Psoas muscle (tissue), 8 donors: ENCODE data around the gene MTA3. TPM values are rescaled to one million over a fixed set of nuclear protein-coding genes. Genes with fewer than 3 reads are reported as not detected.

Experiments used
- ATAC-seq, 4 donors: fragments of 200-7000 bp; cut with Tn5 transposase; one replicate each; pipeline ENCODE4 v1.9.1; 2020; ENCODE audit warnings: moderate library complexity in 3 of 4, mild to moderate bottlenecking in 2 of 4
- DNase-seq, 2 donors: peaks; one replicate each; pipeline ENCODE4 v3.0.0-alpha.2; 2020
- H3K27ac ChIP-seq: fragments of 200-600 bp; one replicate; pipeline ENCODE4 v1.8.0; 2022
- H3K27me3 ChIP-seq, 3 donors: fragments of 200-600 bp in 1 of 3; one replicate each; pipeline versions ENCODE4 v1.6.1 to v1.8.0; 2013 to 2022; ENCODE audit warnings: low read length in 2 of 3, mild to moderate bottlenecking in 2 of 3, moderate library complexity in 1 of 3; ENCODE audit not compliant: insufficient read depth in 3 of 3
- H3K36me3 ChIP-seq, 2 donors: fragments of 200-600 bp in 1 of 2; one replicate each; pipeline versions ENCODE4 v1.6.1 to v1.8.0; 2013 to 2022; ENCODE audit warnings: low read depth in 1 of 2, mild to moderate bottlenecking in 1 of 2, moderate library complexity in 1 of 2; ENCODE audit not compliant: insufficient read depth in 1 of 2
- H3K4me1 ChIP-seq: fragments of 200-600 bp; one replicate; pipeline ENCODE4 v1.8.0; 2022
- H3K4me3 ChIP-seq: fragments of 200-600 bp; one replicate; pipeline ENCODE4 v1.8.0; 2022; ENCODE audit warnings: mild to moderate bottlenecking
- H3K9me3 ChIP-seq: fragments of 200-600 bp; one replicate; pipeline ENCODE4 v1.8.0; 2022
- WGBS, 3 donors: extraction: QIAGEN DNeasy Blood & Tissue Kit; methylation state at CpG; one replicate each; pipeline versions ENCODE4 v1.1.6 to v1.1.7; 2013; 5-methylcytosine and 5-hydroxymethylcytosine counted together
- intact Hi-C, 2 donors: fragments of 100-400 bp; cut with DNase I; formaldehyde crosslinking; loops; one replicate each; pipeline versions ENCODE4 v1.11.0 to v1.14.2; 2022
- polyA plus RNA-seq, 3 donors: library from polyadenylated mRNA; stranded (reverse); fragments of 200-250 nt; gene quantifications; one replicate each; pipeline ENCODE4 v1.2.3, GENCODE V29; 2013
- total RNA-seq, 4 donors: library from RNA; stranded (reverse); fragmentation: NEBNext Ultra II Directional in 2 of 4; extraction: Animal tissue kit (Norgen Biotek cat#: 25700) in 2 of 4; gene quantifications; one replicate each; pipeline versions ENCODE4 v1.2.1 to v1.2.4, GENCODE V29; 2021 to 2023
- TF ChIP-seq, protein P1 (sequence below): fragments of 200-600 bp; IDR thresholded peaks from one replicate; pipeline ENCODE4 v1.8.0; 2022; ENCODE audit warnings: antibody characterized with exemption
- donor health status: healthy with polysubstance abuse.
- donor health status: DM: no; HTN: no; CAD: no; lungs with moderate emphysema.
- donor health status: Bipolar disorder and iron deficiency.
- donor health status: healthy.
- donor health status: DM: yes; HTN: yes; CAD: no.
- donor health status: DM: no; HTN: no; CAD: no.
- donor health status: DM: no; HTN: no; CAD: no.
- donor health status: DM: yes; HTN: yes; CAD: no.

Gene MTA3
- total and polyA plus RNA-seq, 7 donors = 5.3 to 19.8 (median 10.7) TPM

DNA sequence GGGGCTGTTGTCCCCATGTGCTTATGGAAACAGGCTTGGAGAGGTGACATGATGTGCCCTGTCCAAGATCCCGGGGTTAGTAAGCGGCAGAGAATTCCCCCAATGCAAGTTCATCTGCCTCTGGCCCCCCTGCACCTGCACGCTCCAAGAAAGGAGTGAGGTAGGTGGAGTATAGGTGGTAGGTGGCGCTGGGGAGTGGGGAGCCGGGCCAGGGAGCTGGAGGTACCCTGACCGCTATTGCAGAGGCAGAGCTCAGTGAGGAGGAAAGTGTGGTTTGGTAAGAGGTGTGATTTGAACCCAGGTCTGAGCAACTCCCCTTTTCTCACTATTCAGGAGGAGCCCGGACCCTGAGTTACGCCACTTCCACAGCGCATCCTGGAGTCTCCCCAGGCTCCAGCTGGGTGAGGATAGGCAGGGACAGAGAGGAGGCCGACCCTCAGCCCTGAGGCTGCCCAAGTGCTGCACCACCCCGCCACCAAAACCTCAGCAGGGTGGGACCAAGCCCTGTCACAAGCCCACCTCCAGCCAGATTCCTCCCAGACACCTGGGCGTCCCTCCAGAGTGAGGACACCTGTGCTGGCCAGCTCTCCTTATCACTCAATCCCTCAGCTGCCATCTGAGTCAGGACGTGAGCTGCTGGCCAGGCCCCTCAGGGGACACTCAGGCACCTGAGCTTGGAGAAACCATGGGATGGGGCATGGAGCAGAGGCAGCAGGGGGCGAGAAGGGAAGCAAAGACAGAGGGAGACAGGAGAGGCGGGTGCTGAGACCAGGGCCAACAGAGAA, 218.3 kb downstream of the MTA3 start:
- no peak overlapping the region for H3K27ac ChIP-seq

DNA sequence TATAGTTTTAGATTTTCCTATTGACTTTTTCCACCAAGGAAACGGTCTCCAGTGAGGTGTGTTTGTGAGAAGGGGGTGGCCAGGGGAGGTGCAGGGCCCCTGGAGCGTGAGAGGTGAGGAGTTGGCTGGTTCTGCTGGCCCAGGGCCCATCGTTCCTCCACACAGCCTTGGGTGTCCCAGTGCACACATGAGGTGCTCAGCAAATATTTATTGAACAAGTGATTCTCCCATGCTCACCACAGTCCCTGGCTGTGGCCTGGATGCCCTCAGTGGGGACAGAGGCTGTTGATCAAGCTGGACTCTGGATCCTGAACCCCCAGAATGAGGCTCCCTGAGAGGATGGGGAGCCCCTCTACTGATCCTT, 219.0 kb downstream of the MTA3 start:
- H3K36me3 ChIP-seq = no peaks in the 10 kb centered on the region
- no peak overlapping the region for H3K27ac ChIP-seq
- ATAC-seq (no peak), DNase-seq (no peak)
- H3K9me3 ChIP-seq = no peaks in the 10 kb centered on the region
- H3K27me3 ChIP-seq = peaks cover 0 to 7% (median 2%) of the 10 kb centered on the region in 3 donors
- no peaks in the 10 kb centered on the region for H3K4me1 ChIP-seq
- 65 to 90% (median 65%) methylated on average over 3 of the region's 3 CpGs for WGBS, 3 donors
- intact Hi-C loops = no loop called here
- TF ChIP-seq, protein P1, sequence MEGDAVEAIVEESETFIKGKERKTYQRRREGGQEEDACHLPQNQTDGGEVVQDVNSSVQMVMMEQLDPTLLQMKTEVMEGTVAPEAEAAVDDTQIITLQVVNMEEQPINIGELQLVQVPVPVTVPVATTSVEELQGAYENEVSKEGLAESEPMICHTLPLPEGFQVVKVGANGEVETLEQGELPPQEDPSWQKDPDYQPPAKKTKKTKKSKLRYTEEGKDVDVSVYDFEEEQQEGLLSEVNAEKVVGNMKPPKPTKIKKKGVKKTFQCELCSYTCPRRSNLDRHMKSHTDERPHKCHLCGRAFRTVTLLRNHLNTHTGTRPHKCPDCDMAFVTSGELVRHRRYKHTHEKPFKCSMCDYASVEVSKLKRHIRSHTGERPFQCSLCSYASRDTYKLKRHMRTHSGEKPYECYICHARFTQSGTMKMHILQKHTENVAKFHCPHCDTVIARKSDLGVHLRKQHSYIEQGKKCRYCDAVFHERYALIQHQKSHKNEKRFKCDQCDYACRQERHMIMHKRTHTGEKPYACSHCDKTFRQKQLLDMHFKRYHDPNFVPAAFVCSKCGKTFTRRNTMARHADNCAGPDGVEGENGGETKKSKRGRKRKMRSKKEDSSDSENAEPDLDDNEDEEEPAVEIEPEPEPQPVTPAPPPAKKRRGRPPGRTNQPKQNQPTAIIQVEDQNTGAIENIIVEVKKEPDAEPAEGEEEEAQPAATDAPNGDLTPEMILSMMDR = no peak
- no peak overlapping the region for H3K4me3 ChIP-seq

More for the DNA sequence above, 218.3 kb downstream of the MTA3 start:
- intact Hi-C loops = no loop called here
- Histone ChIP-seq H3K36me3 (no peaks in the 10 kb centered on the region), H3K4me1 (no peaks in the 10 kb centered on the region), H3K4me3 (no peak overlapping the region), H3K9me3 (no peaks in the 10 kb centered on the region), H3K27me3 (peaks cover 0 to 7% (median 2%) of the 10 kb centered on the region in 3 donors)
- ATAC-seq = no peak
- WGBS, 3 donors = 65 to 76% (median 71%) methylated on average over 15 of the region's 15 CpGs
- DNase-seq = no peak
- TF ChIP-seq, protein P1 = no peak

DNA sequence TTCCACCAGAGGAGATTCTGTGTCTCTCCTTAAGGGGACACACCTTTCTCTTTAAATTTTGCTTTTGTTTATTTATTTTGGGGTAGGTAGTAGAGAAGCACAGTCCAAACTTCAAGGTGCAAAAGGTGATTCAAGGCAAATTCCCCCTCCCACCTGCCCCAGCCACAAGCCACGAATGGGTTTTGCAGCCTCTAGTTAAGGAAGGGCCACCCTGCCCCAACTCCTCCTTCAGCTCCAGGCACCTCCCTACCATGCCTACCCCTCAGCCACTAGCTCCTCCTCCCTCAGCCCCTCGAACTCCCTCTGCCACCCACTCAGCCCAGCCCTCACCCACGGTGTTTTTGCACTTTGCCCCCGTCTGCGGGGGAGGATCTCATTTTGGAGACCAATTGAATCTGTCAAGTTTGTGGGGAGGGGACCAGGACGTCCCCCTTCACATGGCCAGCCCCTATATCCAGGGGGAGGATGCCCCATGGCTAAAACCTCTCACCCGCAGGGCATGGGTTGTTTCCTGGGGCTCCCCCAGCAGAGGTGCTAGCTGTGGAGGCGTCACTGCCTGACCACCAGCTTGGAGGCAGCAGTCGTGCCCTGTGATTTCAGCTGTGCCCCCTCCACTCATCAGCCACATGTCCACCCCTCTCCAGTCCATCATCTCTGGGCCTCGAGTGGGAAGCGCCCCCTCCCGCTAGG, 219.5 kb downstream of the MTA3 start:
- DNase-seq = no peak
- Histone ChIP-seq H3K27ac (no peak overlapping the region), H3K4me1 (no peaks in the 10 kb centered on the region), H3K36me3 (no peaks in the 10 kb centered on the region), H3K27me3 (peaks cover 0 to 11% (median 2%) of the 10 kb centered on the region in 3 donors), H3K4me3 (no peak overlapping the region), H3K9me3 (no peaks in the 10 kb centered on the region)
- TF ChIP-seq, protein P1 = no peak
- ATAC-seq = no peak
- intact Hi-C loops = no loop called here
- WGBS, 3 donors = 57 to 80% (median 63%) methylated on average over 11 to 12 of the region's 12 CpGs

DNA sequence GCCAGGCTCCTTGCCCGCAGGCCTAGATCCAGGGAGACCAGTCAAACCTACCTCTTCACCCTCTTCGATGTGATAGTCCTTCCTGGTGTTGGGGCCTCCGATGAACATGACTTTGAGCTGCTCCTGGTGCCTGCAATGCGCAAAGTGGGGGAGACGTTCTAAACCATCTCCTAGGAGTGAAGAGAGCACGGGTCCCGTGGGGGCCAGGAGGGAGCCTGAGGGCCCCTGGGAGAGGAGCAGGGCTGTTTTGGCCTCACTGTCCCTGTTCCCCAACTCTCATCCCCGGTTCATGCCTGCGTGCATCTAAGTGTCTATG, 220.0 kb downstream of the MTA3 start:
- H3K27ac ChIP-seq = no peak overlapping the region
- H3K9me3 ChIP-seq = no peaks in the 10 kb centered on the region
- 60 to 81% (median 65%) methylated on average over 9 of the region's 9 CpGs for WGBS, 3 donors
- intact Hi-C loops = no loop called here
- no peaks in the 10 kb centered on the region for H3K4me1 ChIP-seq
- peaks cover 0 to 11% (median 2%) of the 10 kb centered on the region in 3 donors for H3K27me3 ChIP-seq
- TF ChIP-seq, protein P1 = no peak
- no peak overlapping the region for H3K4me3 ChIP-seq
- ATAC-seq (no peak), DNase-seq (no peak)
- H3K36me3 ChIP-seq = no peaks in the 10 kb centered on the region
